Liver (tissue), 9 donors: ENCODE results near the gene GPR39. TPM values are rescaled to one million over a fixed set of nuclear protein-coding genes. Genes with fewer than 3 reads are reported as not detected.

Experiments used
- DNase-seq: peaks from one replicate; pipeline ENCODE4 v3.0.0-alpha.2; 2017; ENCODE audit warnings: low spot score
- H3K27ac ChIP-seq, 2 donors: one replicate each; pipeline ENCODE4 v1.7.0; 2013; ENCODE audit warnings: inconsistent platforms in 2 of 2, low read length in 2 of 2, control low read depth in 1 of 2, low read depth in 1 of 2, mild to moderate bottlenecking in 1 of 2
- H3K27me3 ChIP-seq, 4 donors: one replicate each; pipeline versions ENCODE4 v1.6.1 to v1.7.0; 2013; ENCODE audit warnings: low read length in 3 of 4, inconsistent platforms in 1 of 4, mild to moderate bottlenecking in 1 of 4, moderate library complexity in 1 of 4; ENCODE audit not compliant: control insufficient read depth in 4 of 4, insufficient read depth in 4 of 4
- H3K36me3 ChIP-seq, 4 donors: one replicate each; pipeline versions ENCODE4 v1.6.1 to v1.7.0; 2013; ENCODE audit warnings: low read length in 3 of 4, mild to moderate bottlenecking in 3 of 4, low read depth in 1 of 4, moderate library complexity in 1 of 4; ENCODE audit not compliant: control insufficient read depth in 4 of 4, insufficient read depth in 3 of 4
- H3K4me1 ChIP-seq, 4 donors: one replicate each; pipeline versions ENCODE4 v1.6.1 to v1.7.0; 2013; ENCODE audit warnings: low read length in 3 of 4, mild to moderate bottlenecking in 3 of 4, moderate library complexity in 1 of 4; ENCODE audit not compliant: control insufficient read depth in 4 of 4, insufficient read depth in 4 of 4
- H3K4me3 ChIP-seq, 3 donors: one replicate each; pipeline versions ENCODE4 v1.6.1 to v1.7.0; 2013; ENCODE audit warnings: low read length in 3 of 3, control low read depth in 1 of 3, low read depth in 1 of 3, mild to moderate bottlenecking in 1 of 3
- H3K9ac ChIP-seq, 2 donors: one replicate each; pipeline ENCODE4 v1.7.0; 2013; ENCODE audit warnings: low read length in 2 of 2, mild to moderate bottlenecking in 2 of 2, moderate library complexity in 2 of 2, control low read depth in 1 of 2, low read depth in 1 of 2
- H3K9me3 ChIP-seq, 4 donors: one replicate each; pipeline versions ENCODE4 v1.6.1 to v1.7.0; 2013; ENCODE audit warnings: low read length in 3 of 4; ENCODE audit not compliant: control insufficient read depth in 4 of 4
- CTCF ChIP-seq: fragments of 150-350 bp; IDR thresholded peaks from 2 replicates; pipeline ENCODE4 v1.5.1; 2017; ENCODE audit warnings: improper control_type of control experiment, low read depth, low read length; ENCODE audit not compliant: missing input control
- EGR1 ChIP-seq, 2 donors: IDR thresholded peaks; 2 replicates each; pipeline ENCODE4 v1.6.1; 2016 to 2018; ENCODE audit warnings: antibody characterized with exemption in 2 of 2, low read depth in 2 of 2
- GABPA ChIP-seq, 2 donors: IDR thresholded peaks in 1 of 2; conservative IDR thresholded peaks in 1 of 2; 2 replicates each; pipeline ENCODE4 v1.6.1; 2016; ENCODE audit warnings: antibody characterized with exemption in 2 of 2, mild to moderate bottlenecking in 1 of 2, moderate library complexity in 1 of 2
- HNF4A ChIP-seq, 2 donors: conservative IDR thresholded peaks; 2 replicates each; pipeline ENCODE4 v1.6.1; 2016; ENCODE audit warnings: antibody characterized with exemption in 2 of 2, mild to moderate bottlenecking in 2 of 2
- JUND ChIP-seq, 2 donors: IDR thresholded peaks; 2 replicates each; pipeline ENCODE4 v1.6.1; 2016; ENCODE audit warnings: antibody characterized with exemption in 2 of 2
- MAX ChIP-seq: IDR thresholded peaks from 2 replicates; pipeline ENCODE4 v1.6.1; 2016; ENCODE audit warnings: antibody characterized with exemption
- NR2F2 ChIP-seq: IDR thresholded peaks from 2 replicates; pipeline ENCODE4 v1.6.1; 2016; ENCODE audit warnings: antibody characterized with exemption
- REST ChIP-seq: IDR thresholded peaks from 2 replicates; pipeline ENCODE4 v1.6.1; 2016; ENCODE audit warnings: antibody characterized with exemption, mild to moderate bottlenecking
- RXRA ChIP-seq, 2 donors: IDR thresholded peaks; 2 replicates each; pipeline ENCODE4 v1.6.1; 2017 to 2018; ENCODE audit warnings: antibody characterized with exemption in 2 of 2, mild to moderate bottlenecking in 1 of 2
- SP1 ChIP-seq: IDR thresholded peaks from 2 replicates; pipeline ENCODE4 v1.6.1; 2018; ENCODE audit warnings: antibody characterized with exemption, mild to moderate bottlenecking
- TAF1 ChIP-seq: conservative IDR thresholded peaks from 2 replicates; pipeline ENCODE4 v1.6.1; 2016; ENCODE audit warnings: antibody characterized with exemption, mild to moderate bottlenecking
- ZBTB33 ChIP-seq: IDR thresholded peaks from 2 replicates; pipeline ENCODE4 v1.6.1; 2016; ENCODE audit warnings: antibody characterized with exemption
- WGBS: extraction: QIAGEN DNeasy Blood & Tissue Kit; methylation state at CpG from one replicate; pipeline ENCODE4 v1.1.7; 2013; 5-methylcytosine and 5-hydroxymethylcytosine counted together
- polyA plus RNA-seq, 2 donors: library from polyadenylated mRNA; stranded (reverse) in 1 of 2; unstranded in 1 of 2; fragments of 200-250 nt in 1 of 2; fragments of >200 nt in 1 of 2; fragmentation: Nextera tagmentation in 1 of 2; extraction: Ambion mirVana in 1 of 2; gene quantifications; one replicate each; pipeline versions ENCODE4 v1.2.1 to v1.2.3, GENCODE V29; 2013 to 2015
- total RNA-seq, 2 donors: library from RNA; depleted of rRNA; stranded (reverse); fragments of >200 nt; gene quantifications; one replicate each; pipeline ENCODE4 v1.2.3, GENCODE V29; 2014
- donor health status: healthy.
- donor health status: healthy.
- donor health status: healthy.
- donor health status: healthy.
- donor health status: healthy.

Gene GPR39
- total and polyA plus RNA-seq, 4 donors: 2.2 to 13.0 (median 2.8) TPM

GRCh38 chr2:132690664-132691303, 274.2 kb downstream of the GPR39 start:
- no peaks in the 10 kb centered on the region for H3K4me1 ChIP-seq
- H3K9ac ChIP-seq: no peak overlapping the region
- WGBS: 64% methylated on average over 1 of the region's 1 CpG
- DNase-seq: no peak
- no peak overlapping the region for H3K4me3 ChIP-seq
- H3K27ac ChIP-seq: no peak overlapping the region
- H3K36me3 ChIP-seq: no peaks in the 10 kb centered on the region
- TF ChIP-seq NR2F2 (no peak), RXRA (IDR thresholded peaks at IDR 0.05) (no peak), SP1 (no peak), GABPA (IDR thresholded peaks at IDR 0.05 in 1 of 2, conservative IDR thresholded peaks at IDR 0.05 in 1 of 2) (no peak)
- no peaks in the 10 kb centered on the region for H3K27me3 ChIP-seq
- no peaks in the 10 kb centered on the region for H3K9me3 ChIP-seq

GRCh38 chr2:132691556-132691955, 275.0 kb downstream of the GPR39 start:
- H3K4me3 ChIP-seq: no peak overlapping the region

More at GRCh38 chr2:132691556-132691955, 275.0 kb downstream of the GPR39 start:
- TF ChIP-seq SP1 (no peak), ZBTB33 (no peak), TAF1 (no peak), HNF4A (conservative IDR thresholded peaks at IDR 0.05) (no peak), RXRA (IDR thresholded peaks at IDR 0.05) (no peak), NR2F2 (no peak), JUND (IDR thresholded peaks at IDR 0.05) (no peak), REST (no peak), MAX (no peak), EGR1 (IDR thresholded peaks at IDR 0.05; ENCODE audit: low read depth in 2 of 2) (no peak), CTCF (no peak), GABPA (IDR thresholded peaks at IDR 0.05 in 1 of 2, conservative IDR thresholded peaks at IDR 0.05 in 1 of 2) (no peak)
- no peak for DNase-seq
- H3K27ac ChIP-seq: no peak overlapping the region
- WGBS: 93% methylated on average over 4 of the region's 4 CpGs
- no peak overlapping the region for H3K9ac ChIP-seq
- H3K4me1 ChIP-seq: no peaks in the 10 kb centered on the region
- no peaks in the 10 kb centered on the region for H3K36me3 ChIP-seq
- no peaks in the 10 kb centered on the region for H3K9me3 ChIP-seq
- H3K27me3 ChIP-seq: no peaks in the 10 kb centered on the region
